MM.1S (cell line): ENCODE results near the gene FAH.

Experiments used
- EZH2 ChIP-seq: fragments of 300-600 bp; sonication (generic); optimal IDR thresholded peaks from 2 replicates; pipeline ENCODE3; 2017; ENCODE audit warnings: low read depth, mild to moderate bottlenecking, antibody characterized with exemption, low read length, mixed read lengths
- EZH2phosphoT487 ChIP-seq: fragments of 300-600 bp; sonication (generic); IDR thresholded peaks from 2 replicates; pipeline ENCODE4 v1.6.1; 2018; ENCODE audit warnings: antibody characterized with exemption, low read length
- TF ChIP-seq, protein P1 (sequence below): fragments of 300-600 bp; sonication (generic); IDR thresholded peaks from 2 replicates; pipeline ENCODE4 v1.5.1; 2016; ENCODE audit warnings: antibody characterized with exemption, low read length, mixed read lengths

DNA sequence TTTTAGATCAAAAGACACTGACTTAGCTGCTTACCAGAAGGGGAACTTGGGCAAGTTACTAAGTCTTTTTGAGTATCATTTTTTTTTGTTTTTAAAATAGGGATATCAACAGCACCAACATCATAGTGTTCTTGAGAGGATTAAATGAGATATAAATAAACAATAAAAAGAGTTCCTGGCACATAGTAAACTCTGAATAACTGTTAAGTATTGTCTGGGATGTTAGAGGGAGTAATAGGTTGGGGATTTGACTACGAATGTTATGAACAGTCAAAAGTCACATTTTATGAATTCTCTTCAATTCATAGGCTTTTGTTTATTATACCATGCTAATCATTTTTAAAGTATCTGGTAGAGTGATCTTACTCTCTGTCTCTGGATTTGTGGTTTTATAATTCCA is 37.8 kb upstream of the FAH start:
- TF ChIP-seq, protein P1, sequence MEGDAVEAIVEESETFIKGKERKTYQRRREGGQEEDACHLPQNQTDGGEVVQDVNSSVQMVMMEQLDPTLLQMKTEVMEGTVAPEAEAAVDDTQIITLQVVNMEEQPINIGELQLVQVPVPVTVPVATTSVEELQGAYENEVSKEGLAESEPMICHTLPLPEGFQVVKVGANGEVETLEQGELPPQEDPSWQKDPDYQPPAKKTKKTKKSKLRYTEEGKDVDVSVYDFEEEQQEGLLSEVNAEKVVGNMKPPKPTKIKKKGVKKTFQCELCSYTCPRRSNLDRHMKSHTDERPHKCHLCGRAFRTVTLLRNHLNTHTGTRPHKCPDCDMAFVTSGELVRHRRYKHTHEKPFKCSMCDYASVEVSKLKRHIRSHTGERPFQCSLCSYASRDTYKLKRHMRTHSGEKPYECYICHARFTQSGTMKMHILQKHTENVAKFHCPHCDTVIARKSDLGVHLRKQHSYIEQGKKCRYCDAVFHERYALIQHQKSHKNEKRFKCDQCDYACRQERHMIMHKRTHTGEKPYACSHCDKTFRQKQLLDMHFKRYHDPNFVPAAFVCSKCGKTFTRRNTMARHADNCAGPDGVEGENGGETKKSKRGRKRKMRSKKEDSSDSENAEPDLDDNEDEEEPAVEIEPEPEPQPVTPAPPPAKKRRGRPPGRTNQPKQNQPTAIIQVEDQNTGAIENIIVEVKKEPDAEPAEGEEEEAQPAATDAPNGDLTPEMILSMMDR = no peak
- TF ChIP-seq EZH2 (no peak), EZH2phosphoT487 (no peak)
